Right ventricle myocardium inferior (tissue), 1 donor: ENCODE data around the gene CEACAM21. TPM values are rescaled to one million over a fixed set of nuclear protein-coding genes. Genes with fewer than 3 reads are reported as not detected.

ENCODE experiments used
- ATAC-seq: fragments of 200-7000 bp; cut with Tn5 transposase; one replicate; pipeline ENCODE4 v1.9.1; 2020; ENCODE audit warnings: mild to moderate bottlenecking, moderate library complexity
- DNase-seq: peaks from one replicate; pipeline ENCODE4 v3.0.0; 2021; ENCODE audit errors: missing footprints
- intact Hi-C: fragments of 100-400 bp; cut with DNase I; formaldehyde crosslinking; loops from one replicate; pipeline ENCODE4 v1.11.0; 2022
- long read RNA-seq: library from polyadenylated mRNA; unstranded; transcript quantifications from one replicate; pipeline ENCODE4 v2.0.0, GENCODE V29; 2021
- total RNA-seq: library from RNA; stranded (reverse); fragmentation: NEBNext Ultra II Directional; extraction: Animal tissue kit (Norgen Biotek cat#: 25700); gene quantifications from one replicate; pipeline ENCODE4 v1.2.1, GENCODE V29; 2021
- donor health status: DM: no; HTN: yes; CAD: no; lungs with severe emphysema.

CEACAM21 gene
- total RNA-seq, result 0.76 TPM
- long read RNA-seq, result 0 reads

- ATAC-seq, result peak; percentile 82
Measured at GRCh38 chr19:41575998-41576397, at the start of gene CEACAM21. Gene CEACAM21, plus strand, starts transcription at chr19:41576166. Its CDS starts 109 bp downstream, at chr19:41576275.

GRCh38 chr19:41527089-41527488 lies 48.9 kb upstream of the CEACAM21 start:
- intact Hi-C loops, result no loop called here
- no peak for ATAC-seq

More at GRCh38 chr19:41575998-41576397, at the start of gene CEACAM21:
- intact Hi-C loops, result no loop called here
- peak; percentile 86 for DNase-seq

GRCh38 chr19:41528106-41528505 lies 47.9 kb upstream of the CEACAM21 start:
- DNase-seq (no peak), ATAC-seq (no peak)
- intact Hi-C loops, result no loop called here

More at GRCh38 chr19:41527089-41527488, 48.9 kb upstream of the CEACAM21 start:
- DNase-seq, result no peak

GRCh38 chr19:41529484-41530183 lies 46.3 kb upstream of the CEACAM21 start:
- intact Hi-C loops, result no loop called here

DNA sequence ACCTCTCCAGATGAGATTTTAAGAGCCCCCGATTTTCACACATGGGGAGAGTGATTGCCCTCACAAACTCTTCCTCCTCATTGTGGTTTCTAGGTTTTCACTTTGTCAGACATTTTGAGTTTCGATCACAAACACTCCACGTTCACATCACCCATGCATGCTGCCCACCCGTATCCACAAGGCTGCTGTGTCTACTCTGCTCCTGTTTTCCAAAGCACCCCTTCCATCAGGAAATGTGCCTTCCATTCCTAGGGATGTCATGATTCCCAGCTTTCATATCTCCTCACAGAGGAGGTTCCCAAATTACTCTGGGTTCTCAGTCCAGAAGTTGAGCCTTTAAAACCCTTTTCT lies 45.8 kb upstream of the CEACAM21 start:
- intact Hi-C loops, result no loop called here

More at GRCh38 chr19:41529484-41530183, 46.3 kb upstream of the CEACAM21 start:
- ATAC-seq (no peak), DNase-seq (no peak)

GRCh38 chr19:41530761-41531301 lies 45.1 kb upstream of the CEACAM21 start:
- peak; percentile 57 for ATAC-seq
- intact Hi-C loops, result loop anchor here (1.0 kb wide), 1 partner anchor 31 kb away; no protein-coding TSS in a partner anchor
- DNase-seq, result no peak

More for the DNA sequence above, 45.8 kb upstream of the CEACAM21 start:
- DNase-seq, result no peak
- no peak for ATAC-seq

GRCh38 chr19:41531438-41532311 lies 44.3 kb upstream of the CEACAM21 start:
- DNase-seq (peak; percentile 87), ATAC-seq (peak; percentile 88)
- intact Hi-C loops, result loop anchor here (1.0 kb wide), 1 partner anchor 31 kb away; no protein-coding TSS in a partner anchor

DNA sequence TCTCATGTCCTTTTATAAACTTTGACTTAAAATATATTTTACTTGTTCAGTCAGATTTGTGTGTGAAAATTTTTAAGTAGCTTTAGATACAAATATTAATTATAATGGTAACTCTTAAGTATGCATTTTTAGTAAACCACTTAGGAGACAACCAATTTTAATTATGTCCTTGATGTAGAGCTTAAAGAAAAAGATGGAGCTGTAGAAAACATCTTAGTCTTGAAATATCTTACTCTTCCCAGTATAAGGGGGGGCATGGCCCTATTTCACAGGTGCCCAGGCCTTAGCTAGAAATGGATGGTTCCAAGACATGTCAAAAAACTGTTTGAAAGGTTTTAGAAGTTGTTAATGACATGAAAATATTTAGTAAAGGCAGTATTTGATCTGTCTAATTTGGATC lies 43.4 kb upstream of the CEACAM21 start:
- ATAC-seq (no peak), DNase-seq (no peak)
- intact Hi-C loops, result no loop called here

DNA sequence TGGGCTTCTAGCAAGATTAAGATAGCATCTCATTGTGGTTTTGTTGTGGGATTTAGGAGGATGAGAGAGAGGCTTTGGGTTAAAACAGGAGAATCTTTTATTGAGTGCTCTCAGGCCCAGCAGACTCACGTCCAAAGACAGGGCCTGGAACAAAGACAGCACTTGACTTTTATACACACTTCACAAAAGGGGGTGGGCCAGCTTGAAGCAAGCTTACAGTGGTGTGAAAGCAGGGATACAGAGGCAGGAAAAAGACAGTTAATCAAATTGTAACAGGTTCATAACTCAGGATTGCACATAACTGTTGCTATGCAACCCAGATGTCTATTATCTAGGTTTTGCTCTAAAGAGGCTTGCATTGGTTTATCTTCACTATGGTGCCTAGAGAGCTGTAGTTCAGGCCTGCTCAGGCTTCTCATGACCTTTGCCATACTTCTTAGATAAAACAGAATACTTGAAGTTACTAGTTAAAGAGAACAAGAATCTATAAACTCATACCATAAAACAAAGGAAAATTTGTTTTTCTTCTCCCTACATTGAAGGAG lies 42.2 kb upstream of the CEACAM21 start:
- ATAC-seq, result no peak

GRCh38 chr19:41535029-41535622 lies 40.8 kb upstream of the CEACAM21 start:
- ATAC-seq (no peak), DNase-seq (no peak)
- intact Hi-C loops, result no loop called here

More for the DNA sequence above, 42.2 kb upstream of the CEACAM21 start:
- intact Hi-C loops, result no loop called here
- DNase-seq, result no peak

- DNase-seq (no peak), ATAC-seq (no peak)
- intact Hi-C loops, result loop anchor here (2.0 kb wide), 1 partner anchor 89 kb away; no protein-coding TSS in a partner anchor
Measured at GRCh38 chr19:41537789-41538188, 38.2 kb upstream of the CEACAM21 start.

- DNase-seq (no peak), ATAC-seq (no peak)
- intact Hi-C loops, result no loop called here
Measured at GRCh38 chr19:41540041-41540695, 35.8 kb upstream of the CEACAM21 start.

GRCh38 chr19:41541990-41542584 lies 33.9 kb upstream of the CEACAM21 start:
- DNase-seq (peak; percentile 89), ATAC-seq (no peak)
- intact Hi-C loops, result no loop called here

GRCh38 chr19:41542622-41543021 lies 33.3 kb upstream of the CEACAM21 start:
- no peak for DNase-seq
- ATAC-seq, result no peak
- intact Hi-C loops, result no loop called here

DNA sequence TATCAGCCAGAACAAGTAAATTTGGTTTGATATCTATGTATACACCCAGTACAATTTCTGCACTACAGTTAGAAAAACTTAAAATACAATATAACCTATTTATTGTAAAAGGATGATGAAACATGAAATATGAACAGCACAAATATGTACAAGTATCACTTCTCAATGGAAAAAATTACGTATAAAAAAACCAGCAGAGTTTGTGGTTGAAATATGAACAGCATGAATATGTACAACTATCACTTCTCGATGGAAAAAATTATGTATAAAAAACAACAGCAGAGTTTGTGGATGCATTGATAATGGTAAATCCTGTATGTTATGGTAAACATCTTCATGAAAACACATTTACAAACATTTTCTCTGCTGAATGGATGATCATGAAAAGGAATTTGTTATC lies 32.4 kb upstream of the CEACAM21 start:
- intact Hi-C loops, result no loop called here
- no peak for DNase-seq
- no peak for ATAC-seq

GRCh38 chr19:41545547-41545946 lies 30.4 kb upstream of the CEACAM21 start:
- intact Hi-C loops, result loop anchor here (2.0 kb wide), 1 partner anchor 17 kb away; no protein-coding TSS in a partner anchor
- ATAC-seq, result peak; percentile 44
- no peak for DNase-seq

DNA sequence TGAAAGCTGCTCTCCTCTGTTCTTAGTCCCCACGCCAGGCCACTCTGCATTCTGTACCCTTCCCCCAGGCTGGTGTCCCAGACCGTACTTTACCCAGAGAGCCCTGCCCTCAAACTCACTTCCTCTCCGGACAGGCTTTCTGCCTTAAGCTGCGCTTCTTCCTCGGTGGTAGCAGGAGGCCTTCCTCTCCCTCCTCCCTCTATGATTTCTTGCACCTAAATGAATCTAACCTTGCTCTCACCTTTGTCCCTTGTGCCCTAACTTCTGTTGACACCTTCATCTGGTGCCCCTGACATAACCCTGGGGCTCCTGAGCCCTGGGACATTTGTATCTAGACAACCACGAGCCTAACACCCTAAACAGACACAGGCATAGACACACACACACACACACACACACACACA lies 29.6 kb upstream of the CEACAM21 start:
- DNase-seq, result peak; percentile 77
- intact Hi-C loops, result no loop called here
- peak; percentile 78 for ATAC-seq

- no peak for ATAC-seq
- DNase-seq, result no peak
- intact Hi-C loops, result no loop called here
Measured at GRCh38 chr19:41546961-41547360, 29.0 kb upstream of the CEACAM21 start.
